Caco-2 (cell line): ENCODE data around the gene WNK1. TPM values are rescaled to one million over a fixed set of nuclear protein-coding genes. Genes with fewer than 3 reads are reported as not detected.

Experiments
- BruUV-seq: library from RNA; stranded (reverse); fragments of 400-500 nt; replicated peaks from 2 replicates; lab custom pipeline; 2021; lab: Mats Ljungman, UMichigan
- CTCF ChIA-PET: fragments of 300-600 bp; sonication (Branson Sonifier 250); formaldehyde crosslinking; loops from one replicate; lab custom pipeline; 2022; ENCODE audit warnings: antibody characterized with exemption; lab: Charles Lee
- POLR2A ChIA-PET: fragments of 300-600 bp; sonication (Branson Sonifier 250); formaldehyde crosslinking; loops from one replicate; lab custom pipeline; 2022; ENCODE audit warnings: antibody characterized with exemption; lab: Charles Lee
- DNase-seq, 2 experiments: peaks; one replicate each; pipeline versions ENCODE4 v3.0.0 to v3.0.0-alpha.2; 2020 to 2022
- H3K27me3 ChIP-seq: replicated peaks from 2 replicates; pipeline ENCODE4 v1.6.0; 2011; ENCODE audit warnings: low read length; ENCODE audit not compliant: control insufficient read depth, insufficient read depth
- H3K36me3 ChIP-seq: 2 replicates; pipeline ENCODE4 v1.5.1; 2011; ENCODE audit warnings: low read length; ENCODE audit not compliant: control insufficient read depth, insufficient read depth
- H3K4me1 ChIP-seq: fragments of 250-450 bp; sonication (Bioruptor Pico); 2 replicates; pipeline ENCODE4 v1.5.1; 2020; ENCODE audit warnings: mild to moderate bottlenecking
- H3K4me3 ChIP-seq: 2 replicates; pipeline ENCODE4 v1.5.1; 2011; ENCODE audit warnings: low read depth, mild to moderate bottlenecking, control low read depth, low read length
- H3K9me3 ChIP-seq: fragments of 250-450 bp; sonication (Bioruptor Pico); 2 replicates; pipeline ENCODE4 v1.5.1; 2020; ENCODE audit warnings: mild to moderate bottlenecking, moderate library complexity
- H3K27ac Mint-ChIP-seq: one replicate; pipeline ENCODE4 v1.8.0; 2022; ENCODE audit warnings: mixed read lengths; ENCODE audit not compliant: unreplicated experiment
- H3K27me3 Mint-ChIP-seq: one replicate; pipeline ENCODE4 v1.8.0; 2022; ENCODE audit warnings: mixed read lengths; ENCODE audit not compliant: insufficient read depth, unreplicated experiment
- H3K36me3 Mint-ChIP-seq: one replicate; pipeline ENCODE4 v1.8.0; 2022; ENCODE audit warnings: mild to moderate bottlenecking, mixed read lengths; ENCODE audit not compliant: insufficient read depth, unreplicated experiment
- H3K4me1 Mint-ChIP-seq: one replicate; pipeline ENCODE4 v1.8.0; 2022; ENCODE audit warnings: low read depth, mixed read lengths; ENCODE audit not compliant: unreplicated experiment
- H3K4me3 Mint-ChIP-seq: one replicate; pipeline ENCODE4 v1.8.0; 2022; ENCODE audit warnings: mild to moderate bottlenecking, moderate library complexity, mixed read lengths; ENCODE audit not compliant: unreplicated experiment
- H3K9me3 Mint-ChIP-seq: one replicate; pipeline ENCODE4 v1.8.0; 2022; ENCODE audit warnings: mixed read lengths; ENCODE audit not compliant: unreplicated experiment
- CTCF ChIP-seq, 2 experiments: fragments of 200-600 bp in 1 of 2; IDR thresholded peaks; 1 replicate in 1 of 2; 2 replicates in 1 of 2; pipeline versions ENCODE4 v1.5.1 to v1.8.0; 2011 to 2022; ENCODE audit warnings: antibody characterized with exemption in 1 of 2, control low read depth in 1 of 2, inconsistent platforms in 1 of 2, low read depth in 1 of 2, low read length in 1 of 2, mild to moderate bottlenecking in 1 of 2, moderate library complexity in 1 of 2; ENCODE audit not compliant: insufficient read depth in 1 of 2, severe bottlenecking in 1 of 2, unreplicated experiment in 1 of 2
- intact Hi-C: fragments of 100-400 bp; cut with micrococcal nuclease; formaldehyde crosslinking; loops from one replicate; pipeline ENCODE4 v1.10.0; 2022; ENCODE audit not compliant: unreplicated experiment
- total RNA-seq: library from RNA; stranded (reverse); gene quantifications from 2 replicates; pipeline ENCODE4 v1.2.3, GENCODE V29; 2022

The WNK1 gene
- total RNA-seq, 1 experiment from 2014 or later, result 224 TPM

DNA sequence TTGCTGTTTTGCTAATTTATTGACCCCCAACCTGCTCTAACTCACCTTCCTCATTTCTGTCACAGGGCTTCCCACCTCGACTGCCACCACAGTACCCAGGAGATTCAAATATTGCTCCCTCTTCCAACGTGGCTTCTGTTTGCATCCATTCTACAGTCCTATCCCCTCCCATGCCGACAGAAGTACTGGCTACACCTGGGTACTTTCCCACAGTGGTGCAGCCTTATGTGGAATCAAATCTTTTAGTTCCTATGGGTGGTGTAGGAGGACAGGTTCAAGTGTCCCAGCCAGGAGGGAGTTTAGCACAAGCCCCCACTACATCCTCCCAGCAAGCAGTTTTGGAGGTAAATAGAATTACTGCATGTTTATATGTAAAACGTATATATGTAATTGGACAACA, 128.3 kb downstream of the WNK1 start:
- no peak overlapping the region for H3K4me3 Mint-ChIP-seq
- peaks cover 4% of the 10 kb centered on the region; the same call in 1 of the 2 replicates for H3K36me3 ChIP-seq
- no peak overlapping the region for H3K27ac Mint-ChIP-seq
- H3K27me3 ChIP-seq, result no peaks in the 10 kb centered on the region
- H3K27me3 Mint-ChIP-seq, result no peaks in the 10 kb centered on the region
- H3K9me3 Mint-ChIP-seq, result no peaks in the 10 kb centered on the region
- intact Hi-C loops, result no loop called here
- BruUV-seq, result no TSS peak
- TF ChIP-seq CTCF (IDR thresholded peaks at IDR 0.05; ENCODE audit: insufficient read depth in 1 of 2, low read depth in 1 of 2, low read length in 1 of 2, severe bottlenecking in 1 of 2, unreplicated experiment in 1 of 2), result no peak
- ChIA-PET POLR2A (no interaction called here), CTCF (no interaction called here)
- H3K36me3 Mint-ChIP-seq, result peaks cover 76% of the 10 kb centered on the region
- no peaks in the 10 kb centered on the region for H3K9me3 ChIP-seq
- H3K4me1 Mint-ChIP-seq, result no peaks in the 10 kb centered on the region
- H3K4me3 ChIP-seq, result no peak overlapping the region
- DNase-seq, result no peak
- H3K4me1 ChIP-seq, result no peaks in the 10 kb centered on the region

- intact Hi-C loops, result no loop called here
- Mint-ChIP-seq H3K9me3 (no peaks in the 10 kb centered on the region), H3K27me3 (no peaks in the 10 kb centered on the region), H3K27ac (no peak overlapping the region), H3K36me3 (peaks cover 93% of the 10 kb centered on the region), H3K4me1 (no peaks in the 10 kb centered on the region), H3K4me3 (no peak overlapping the region)
- Histone ChIP-seq H3K4me1 (no peaks in the 10 kb centered on the region), H3K9me3 (no peaks in the 10 kb centered on the region), H3K4me3 (no peak overlapping the region), H3K36me3 (peaks cover 9% of the 10 kb centered on the region), H3K27me3 (no peaks in the 10 kb centered on the region)
- no peak for DNase-seq
- ChIA-PET POLR2A (no interaction called here), CTCF (no interaction called here)
- no peak for TF ChIP-seq CTCF (IDR thresholded peaks at IDR 0.05; ENCODE audit: insufficient read depth in 1 of 2, low read depth in 1 of 2, low read length in 1 of 2, severe bottlenecking in 1 of 2, unreplicated experiment in 1 of 2)
- TSS peak; percentile 58 for BruUV-seq
These were observed 132.5 kb downstream of the WNK1 start for GRCh38 chr12:884746-885414.

DNA sequence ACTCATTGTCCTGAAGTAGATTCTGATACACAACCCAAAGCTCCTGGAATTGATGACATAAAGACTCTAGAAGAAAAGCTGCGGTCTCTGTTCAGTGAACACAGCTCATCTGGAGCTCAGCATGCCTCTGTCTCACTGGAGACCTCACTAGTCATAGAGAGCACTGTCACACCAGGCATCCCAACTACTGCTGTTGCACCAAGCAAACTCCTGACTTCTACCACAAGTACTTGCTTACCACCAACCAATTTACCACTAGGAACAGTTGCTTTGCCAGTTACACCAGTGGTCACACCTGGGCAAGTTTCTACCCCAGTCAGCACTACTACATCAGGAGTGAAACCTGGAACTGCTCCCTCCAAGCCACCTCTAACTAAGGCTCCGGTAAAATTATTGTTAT, 133.3 kb downstream of the WNK1 start:
- peaks cover 10% of the 10 kb centered on the region for H3K36me3 ChIP-seq
- H3K4me3 ChIP-seq, result no peak overlapping the region
- H3K27me3 ChIP-seq, result no peaks in the 10 kb centered on the region
- H3K9me3 ChIP-seq, result no peaks in the 10 kb centered on the region
- peaks cover 92% of the 10 kb centered on the region for H3K36me3 Mint-ChIP-seq
- H3K9me3 Mint-ChIP-seq, result no peaks in the 10 kb centered on the region
- ChIA-PET POLR2A (no interaction called here), CTCF (no interaction called here)
- intact Hi-C loops, result no loop called here
- BruUV-seq, result no TSS peak
- no peak overlapping the region for H3K27ac Mint-ChIP-seq
- H3K4me1 Mint-ChIP-seq, result no peaks in the 10 kb centered on the region
- H3K27me3 Mint-ChIP-seq, result no peaks in the 10 kb centered on the region
- TF ChIP-seq CTCF (IDR thresholded peaks at IDR 0.05; ENCODE audit: insufficient read depth in 1 of 2, low read depth in 1 of 2, low read length in 1 of 2, severe bottlenecking in 1 of 2, unreplicated experiment in 1 of 2), result no peak
- H3K4me1 ChIP-seq, result no peaks in the 10 kb centered on the region
- no peak for DNase-seq
- no peak overlapping the region for H3K4me3 Mint-ChIP-seq
